ENCODE measurements around the gene MEIS2. TPM values are rescaled to one million over a fixed set of nuclear protein-coding genes. Genes with fewer than 3 reads are reported as not detected.

MEIS2 gene
- total RNA-seq, 1 donor from 2014 or later, result 13.0 TPM

DNA sequence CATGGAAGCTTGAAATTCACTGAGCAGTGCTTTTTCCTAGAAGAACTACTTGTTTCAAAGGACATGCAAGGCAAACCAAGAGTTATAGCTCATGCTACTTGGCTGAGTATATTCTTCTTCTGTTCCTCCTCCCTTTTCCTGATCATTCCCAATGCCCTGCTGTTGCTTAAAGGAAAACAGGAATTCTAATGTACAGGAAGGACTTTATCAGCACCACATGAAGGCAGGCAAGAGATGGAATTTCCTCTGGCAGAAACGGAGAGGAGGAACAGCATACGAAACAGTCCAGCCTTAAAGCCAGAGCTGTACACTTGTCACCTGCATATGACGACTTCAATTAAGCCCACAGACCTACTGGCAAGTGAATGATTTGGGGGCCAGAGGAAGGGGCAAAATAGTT, 15.7 kb downstream of the MEIS2 start:
- H3K4me1 Mint-ChIP-seq (ENCODE audit: unreplicated experiment), result peaks cover 21% of the 10 kb centered on the region
- no peak overlapping the region for H3K27ac Mint-ChIP-seq (ENCODE audit: unreplicated experiment)

GRCh38 chr15:37083610-37084009, 16.7 kb downstream of the MEIS2 start:
- no peak for DNase-seq (ENCODE audit: low spot score)
- Mint-ChIP-seq H3K27me3 (ENCODE audit: unreplicated experiment) (peaks cover 4% of the 10 kb centered on the region), H3K27ac (ENCODE audit: unreplicated experiment) (no peak overlapping the region), H3K4me1 (ENCODE audit: unreplicated experiment) (peaks cover 21% of the 10 kb centered on the region), H3K36me3 (ENCODE audit: low read depth, unreplicated experiment) (no peaks in the 10 kb centered on the region), H3K4me3 (ENCODE audit: unreplicated experiment) (no peak overlapping the region), H3K9me3 (ENCODE audit: unreplicated experiment) (no peaks in the 10 kb centered on the region)
- TF ChIP-seq, protein P1, sequence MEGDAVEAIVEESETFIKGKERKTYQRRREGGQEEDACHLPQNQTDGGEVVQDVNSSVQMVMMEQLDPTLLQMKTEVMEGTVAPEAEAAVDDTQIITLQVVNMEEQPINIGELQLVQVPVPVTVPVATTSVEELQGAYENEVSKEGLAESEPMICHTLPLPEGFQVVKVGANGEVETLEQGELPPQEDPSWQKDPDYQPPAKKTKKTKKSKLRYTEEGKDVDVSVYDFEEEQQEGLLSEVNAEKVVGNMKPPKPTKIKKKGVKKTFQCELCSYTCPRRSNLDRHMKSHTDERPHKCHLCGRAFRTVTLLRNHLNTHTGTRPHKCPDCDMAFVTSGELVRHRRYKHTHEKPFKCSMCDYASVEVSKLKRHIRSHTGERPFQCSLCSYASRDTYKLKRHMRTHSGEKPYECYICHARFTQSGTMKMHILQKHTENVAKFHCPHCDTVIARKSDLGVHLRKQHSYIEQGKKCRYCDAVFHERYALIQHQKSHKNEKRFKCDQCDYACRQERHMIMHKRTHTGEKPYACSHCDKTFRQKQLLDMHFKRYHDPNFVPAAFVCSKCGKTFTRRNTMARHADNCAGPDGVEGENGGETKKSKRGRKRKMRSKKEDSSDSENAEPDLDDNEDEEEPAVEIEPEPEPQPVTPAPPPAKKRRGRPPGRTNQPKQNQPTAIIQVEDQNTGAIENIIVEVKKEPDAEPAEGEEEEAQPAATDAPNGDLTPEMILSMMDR (IDR thresholded peaks at IDR 0.05; ENCODE audit: unreplicated experiment), result no peak

More for the DNA sequence above, 15.7 kb downstream of the MEIS2 start:
- H3K36me3 Mint-ChIP-seq (ENCODE audit: low read depth, unreplicated experiment), result no peaks in the 10 kb centered on the region
- H3K9me3 Mint-ChIP-seq (ENCODE audit: unreplicated experiment), result no peaks in the 10 kb centered on the region
- H3K4me3 Mint-ChIP-seq (ENCODE audit: unreplicated experiment), result no peak overlapping the region
- no peak for DNase-seq (ENCODE audit: low spot score)
- H3K27me3 Mint-ChIP-seq (ENCODE audit: unreplicated experiment), result peaks cover 4% of the 10 kb centered on the region
- TF ChIP-seq, protein P1 (IDR thresholded peaks at IDR 0.05; ENCODE audit: unreplicated experiment), result no peak

GRCh38 chr15:37081983-37082382, 18.4 kb downstream of the MEIS2 start:
- Mint-ChIP-seq H3K9me3 (ENCODE audit: unreplicated experiment) (no peaks in the 10 kb centered on the region), H3K36me3 (ENCODE audit: low read depth, unreplicated experiment) (no peaks in the 10 kb centered on the region), H3K4me3 (ENCODE audit: unreplicated experiment) (no peak overlapping the region), H3K27ac (ENCODE audit: unreplicated experiment) (no peak overlapping the region), H3K27me3 (ENCODE audit: unreplicated experiment) (peaks cover 4% of the 10 kb centered on the region), H3K4me1 (ENCODE audit: unreplicated experiment) (peaks cover 21% of the 10 kb centered on the region)
- no peak for DNase-seq (ENCODE audit: low spot score)
- TF ChIP-seq, protein P1 (IDR thresholded peaks at IDR 0.05; ENCODE audit: unreplicated experiment), result no peak

- TF ChIP-seq, protein P1 (IDR thresholded peaks at IDR 0.05; ENCODE audit: unreplicated experiment), result no peak
- no peaks in the 10 kb centered on the region for H3K36me3 Mint-ChIP-seq (ENCODE audit: low read depth, unreplicated experiment)
- no peaks in the 10 kb centered on the region for H3K9me3 Mint-ChIP-seq (ENCODE audit: unreplicated experiment)
- no peak overlapping the region for H3K27ac Mint-ChIP-seq (ENCODE audit: unreplicated experiment)
- peaks cover 10% of the 10 kb centered on the region for H3K4me1 Mint-ChIP-seq (ENCODE audit: unreplicated experiment)
- peaks cover 4% of the 10 kb centered on the region for H3K27me3 Mint-ChIP-seq (ENCODE audit: unreplicated experiment)
- no peak overlapping the region for H3K4me3 Mint-ChIP-seq (ENCODE audit: unreplicated experiment)
- DNase-seq (ENCODE audit: low spot score), result no peak
These were observed 20.0 kb downstream of the MEIS2 start for GRCh38 chr15:37080261-37080921.

DNA sequence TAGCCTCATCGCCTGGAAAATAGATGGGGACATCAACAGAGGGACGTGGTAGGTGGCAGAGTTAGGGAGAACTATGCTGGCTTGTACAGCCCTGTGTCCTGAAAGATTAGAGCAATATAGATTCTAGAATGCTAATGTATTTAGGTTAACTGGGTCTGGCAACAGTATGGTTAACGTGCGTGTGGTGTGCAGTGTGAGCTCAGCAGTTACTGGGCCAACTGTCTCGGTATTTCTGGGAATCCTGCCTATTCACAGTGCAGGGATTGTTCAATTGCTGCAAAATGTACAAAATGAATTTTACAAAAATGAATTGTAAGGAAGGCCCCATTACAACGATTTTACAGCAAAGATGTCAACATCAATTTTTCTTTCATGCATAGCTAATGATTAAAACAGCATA, 20.6 kb downstream of the MEIS2 start:
- H3K27ac Mint-ChIP-seq (ENCODE audit: unreplicated experiment), result no peak overlapping the region
- no peaks in the 10 kb centered on the region for H3K9me3 Mint-ChIP-seq (ENCODE audit: unreplicated experiment)
- H3K36me3 Mint-ChIP-seq (ENCODE audit: low read depth, unreplicated experiment), result no peaks in the 10 kb centered on the region
- TF ChIP-seq, protein P1 (IDR thresholded peaks at IDR 0.05; ENCODE audit: unreplicated experiment), result no peak
- H3K4me3 Mint-ChIP-seq (ENCODE audit: unreplicated experiment), result no peak overlapping the region
- peaks cover 4% of the 10 kb centered on the region for H3K27me3 Mint-ChIP-seq (ENCODE audit: unreplicated experiment)
- no peak for DNase-seq (ENCODE audit: low spot score)
- H3K4me1 Mint-ChIP-seq (ENCODE audit: unreplicated experiment), result peaks cover 7% of the 10 kb centered on the region
